Smooth muscle cell (in vitro differentiated cells): ENCODE results near the gene SCN4A. TPM values are rescaled to one million over a fixed set of nuclear protein-coding genes. Genes with fewer than 3 reads are reported as not detected.

Experiments
- DNase-seq: peaks from one replicate; lab custom pipeline; 2025; ENCODE audit not compliant: unreplicated experiment; lab: John Stamatoyannopoulos, UW
- H2AFZ ChIP-seq: fragments of 200-600 bp; sonication (generic); 2 replicates; pipeline ENCODE4 v1.6.0; 2016; ENCODE audit warnings: antibody characterized with exemption, low read depth, mild to moderate bottlenecking
- H3F3A ChIP-seq: fragments of 200-600 bp; sonication (generic); 2 replicates; pipeline ENCODE4 v1.6.0; 2017; ENCODE audit warnings: antibody characterized with exemption, low read depth
- H3K27ac ChIP-seq: fragments of 200-600 bp; sonication (generic); 2 replicates; pipeline ENCODE4 v1.5.1; 2016; ENCODE audit warnings: low read depth, mild to moderate bottlenecking
- H3K27me3 ChIP-seq: fragments of 200-600 bp; sonication (generic); 2 replicates; pipeline ENCODE4 v1.6.1; 2016; ENCODE audit warnings: low read depth, mild to moderate bottlenecking
- H3K36me3 ChIP-seq: fragments of 200-600 bp; sonication (generic); 2 replicates; pipeline ENCODE4 v1.5.1; 2016; ENCODE audit warnings: low read depth
- H3K4me1 ChIP-seq: fragments of 200-600 bp; sonication (generic); 2 replicates; pipeline ENCODE4 v1.5.1; 2016; ENCODE audit warnings: low read depth
- H3K4me2 ChIP-seq: fragments of 200-600 bp; sonication (generic); 2 replicates; pipeline ENCODE4 v1.6.0; 2016; ENCODE audit warnings: mild to moderate bottlenecking
- H3K4me3 ChIP-seq: fragments of 200-600 bp; sonication (generic); 2 replicates; pipeline ENCODE4 v1.5.1; 2016; ENCODE audit warnings: mild to moderate bottlenecking
- H3K79me2 ChIP-seq: fragments of 200-600 bp; sonication (generic); 2 replicates; pipeline ENCODE4 v1.6.0; 2016; ENCODE audit warnings: low read depth, mild to moderate bottlenecking
- H3K9ac ChIP-seq: fragments of 200-600 bp; sonication (generic); 2 replicates; pipeline ENCODE4 v1.6.0; 2016; ENCODE audit warnings: low read depth
- H3K9me3 ChIP-seq: fragments of 200-600 bp; sonication (generic); replicated peaks from 2 replicates; pipeline ENCODE4 v1.5.1; 2016; ENCODE audit warnings: low read depth
- H4K20me1 ChIP-seq: fragments of 200-600 bp; sonication (generic); 2 replicates; pipeline ENCODE4 v1.6.0; 2016; ENCODE audit warnings: low read depth
- CTCF ChIP-seq: fragments of 200-600 bp; sonication (generic); IDR thresholded peaks from 2 replicates; pipeline ENCODE4 v1.5.1; 2017; ENCODE audit warnings: borderline replicate concordance, mild to moderate bottlenecking, antibody characterized with exemption; ENCODE audit not compliant: insufficient read depth, poor library complexity, severe bottlenecking
- WGBS: methylation state at CpG from one replicate; pipeline ENCODE4 v1.1.7; 2016; ENCODE audit warnings: low lambda C conversion rate; 5-methylcytosine and 5-hydroxymethylcytosine counted together
- polyA plus RNA-seq: library from polyadenylated mRNA; unstranded; fragments of >200 nt; fragmentation: Nextera tagmentation; extraction: Ambion mirVana; gene quantifications from 2 replicates; pipeline ENCODE4 v1.2.1, GENCODE V29; 2016
- total RNA-seq: library from RNA; depleted of rRNA; stranded (reverse); fragments of >200 nt; gene quantifications from 2 replicates; pipeline ENCODE4 v1.2.3, GENCODE V29; 2014

Gene SCN4A
- total and polyA plus RNA-seq, 2 experiments from 2014 or later = under 0.01 TPM; not detected in 1

GRCh38 chr17:63943745-63944144 is 29.0 kb downstream of the SCN4A start:
- Histone ChIP-seq H4K20me1 (no peaks in the 10 kb centered on the region), H3K79me2 (no peaks in the 10 kb centered on the region), H3K36me3 (no peaks in the 10 kb centered on the region), H3K9ac (no peak overlapping the region), H3K9me3 (no peaks in the 10 kb centered on the region), H3K4me3 (no peak overlapping the region), H3K4me1 (no peaks in the 10 kb centered on the region), H3K27ac (no peak overlapping the region), H3K4me2 (no peak overlapping the region), H3F3A (no peaks in the 10 kb centered on the region), H3K27me3 (no peaks in the 10 kb centered on the region), H2AFZ (no peak overlapping the region)
- TF ChIP-seq CTCF = no peak
- 81% methylated on average over 8 of the region's 9 CpGs for WGBS
- DNase-seq = no peak

GRCh38 chr17:63942309-63942985 is 30.3 kb downstream of the SCN4A start:
- Histone ChIP-seq H3K4me3 (no peak overlapping the region), H3K4me1 (no peaks in the 10 kb centered on the region), H3F3A (no peaks in the 10 kb centered on the region), H4K20me1 (no peaks in the 10 kb centered on the region), H3K79me2 (no peaks in the 10 kb centered on the region), H3K9me3 (no peaks in the 10 kb centered on the region), H3K4me2 (no peak overlapping the region), H2AFZ (no peak overlapping the region), H3K36me3 (no peaks in the 10 kb centered on the region), H3K9ac (no peak overlapping the region), H3K27me3 (no peaks in the 10 kb centered on the region), H3K27ac (no peak overlapping the region)
- no peak for TF ChIP-seq CTCF
- no peak for DNase-seq
- 93% methylated on average over 21 of the region's 21 CpGs for WGBS

GRCh38 chr17:63941751-63942150 is 31.0 kb downstream of the SCN4A start:
- H4K20me1 ChIP-seq = no peaks in the 10 kb centered on the region
- H2AFZ ChIP-seq = no peak overlapping the region
- 94% methylated on average over 23 of the region's 23 CpGs for WGBS
- H3K27me3 ChIP-seq = no peaks in the 10 kb centered on the region
- H3K9me3 ChIP-seq = no peaks in the 10 kb centered on the region
- no peaks in the 10 kb centered on the region for H3K36me3 ChIP-seq
- no peak for DNase-seq
- no peak for TF ChIP-seq CTCF
- no peaks in the 10 kb centered on the region for H3K79me2 ChIP-seq
- no peak overlapping the region for H3K27ac ChIP-seq
- H3K9ac ChIP-seq = no peak overlapping the region
- no peak overlapping the region for H3K4me2 ChIP-seq
- H3K4me1 ChIP-seq = no peaks in the 10 kb centered on the region
- H3K4me3 ChIP-seq = no peak overlapping the region
- no peaks in the 10 kb centered on the region for H3F3A ChIP-seq

- TF ChIP-seq CTCF = no peak
- Histone ChIP-seq H2AFZ (no peak overlapping the region), H3K4me2 (no peak overlapping the region), H3K4me1 (no peaks in the 10 kb centered on the region), H4K20me1 (no peaks in the 10 kb centered on the region), H3K79me2 (no peaks in the 10 kb centered on the region), H3K27me3 (no peaks in the 10 kb centered on the region), H3K36me3 (no peaks in the 10 kb centered on the region), H3F3A (no peaks in the 10 kb centered on the region), H3K9me3 (no peaks in the 10 kb centered on the region), H3K27ac (no peak overlapping the region), H3K9ac (no peak overlapping the region), H3K4me3 (no peak overlapping the region)
- 93% methylated on average over 12 of the region's 12 CpGs for WGBS
- no peak for DNase-seq
Measured at GRCh38 chr17:63941162-63941561, 31.6 kb downstream of the SCN4A start.
